Trophoblast cell (in vitro differentiated cells and primary cell): Measurements from ENCODE around the gene UPK2.

Experiments
- DNase-seq, 2 donors: peaks; one replicate each; pipeline ENCODE4 v3.0.0-alpha.2; 2016
- H2AFZ ChIP-seq: 2 replicates; pipeline ENCODE4 v1.6.1; 2013; ENCODE audit warnings: low read length, moderate library complexity, mild to moderate bottlenecking; ENCODE audit not compliant: insufficient read depth, poor library complexity
- H2AK5ac ChIP-seq: 2 replicates; pipeline ENCODE4 v1.6.1; 2013; ENCODE audit warnings: mild to moderate bottlenecking, low read length
- H2BK120ac ChIP-seq: 2 replicates; pipeline ENCODE4 v1.6.1; 2013; ENCODE audit warnings: low read length, mild to moderate bottlenecking, moderate library complexity; ENCODE audit not compliant: insufficient read depth, poor library complexity
- H2BK12ac ChIP-seq: 2 replicates; pipeline ENCODE4 v1.6.1; 2013; ENCODE audit warnings: mild to moderate bottlenecking, low read length, moderate library complexity
- H2BK5ac ChIP-seq: 2 replicates; pipeline ENCODE4 v1.6.1; 2013; ENCODE audit warnings: low read length, low read depth, moderate library complexity, mild to moderate bottlenecking; ENCODE audit not compliant: poor library complexity
- H3K14ac ChIP-seq: 2 replicates; pipeline ENCODE4 v1.6.1; 2013; ENCODE audit warnings: mild to moderate bottlenecking, low read length
- H3K18ac ChIP-seq: 2 replicates; pipeline ENCODE4 v1.6.1; 2013; ENCODE audit warnings: mild to moderate bottlenecking, low read length
- H3K23ac ChIP-seq: 2 replicates; pipeline ENCODE4 v1.6.1; 2013; ENCODE audit warnings: low read length
- H3K27ac ChIP-seq: 2 replicates; pipeline ENCODE4 v1.5.1; 2013; ENCODE audit warnings: low read depth, mild to moderate bottlenecking, inconsistent platforms, low read length, moderate library complexity
- H3K27me3 ChIP-seq: 2 replicates; pipeline ENCODE4 v1.6.1; 2013; ENCODE audit warnings: inconsistent platforms, mild to moderate bottlenecking, low read length, moderate library complexity; ENCODE audit not compliant: insufficient read depth
- H3K36me3 ChIP-seq, 2 experiments: 1 replicate in 1 of 2; 2 replicates in 1 of 2; pipeline ENCODE4 v1.6.1; 2013; ENCODE audit warnings: low read length in 2 of 2, mild to moderate bottlenecking in 2 of 2, moderate library complexity in 1 of 2; ENCODE audit not compliant: insufficient read depth in 2 of 2, control insufficient read depth in 1 of 2
- H3K4ac ChIP-seq: 2 replicates; pipeline ENCODE4 v1.6.1; 2013; ENCODE audit warnings: low read depth, mild to moderate bottlenecking, low read length, moderate library complexity
- H3K4me1 ChIP-seq, 2 experiments: 1 replicate in 1 of 2; 2 replicates in 1 of 2; pipeline ENCODE4 v1.6.1; 2013; ENCODE audit warnings: low read length in 2 of 2, mild to moderate bottlenecking in 2 of 2, moderate library complexity in 1 of 2; ENCODE audit not compliant: insufficient read depth in 2 of 2, control insufficient read depth in 1 of 2
- H3K4me2 ChIP-seq: 2 replicates; pipeline ENCODE4 v1.6.1; 2013; ENCODE audit warnings: inconsistent platforms, mild to moderate bottlenecking, low read length, moderate library complexity
- H3K4me3 ChIP-seq: 2 replicates; pipeline ENCODE4 v1.5.1; 2013; ENCODE audit warnings: mild to moderate bottlenecking, low read depth, low read length, inconsistent platforms
- H3K79me1 ChIP-seq: one replicate; pipeline ENCODE4 v1.6.1; 2013; ENCODE audit warnings: low read length
- H3K79me2 ChIP-seq: 2 replicates; pipeline ENCODE4 v1.6.1; 2013; ENCODE audit warnings: low read length, mild to moderate bottlenecking; ENCODE audit not compliant: control insufficient read depth, insufficient read depth, poor library complexity
- H3K9ac ChIP-seq: 2 replicates; pipeline ENCODE4 v1.6.1; 2013; ENCODE audit warnings: mild to moderate bottlenecking, low read length
- H3K9me3 ChIP-seq: 2 replicates; pipeline ENCODE4 v1.6.1; 2013; ENCODE audit warnings: low read depth, mild to moderate bottlenecking, control low read depth, inconsistent platforms, low read length; ENCODE audit not compliant: insufficient read depth
- H4K12ac ChIP-seq: 2 replicates; pipeline ENCODE4 v1.6.1; 2013; ENCODE audit warnings: low read depth, mild to moderate bottlenecking, low read length, moderate library complexity
- H4K8ac ChIP-seq: 2 replicates; pipeline ENCODE4 v1.6.1; 2013; ENCODE audit warnings: low read depth, mild to moderate bottlenecking, low read length, moderate library complexity
- H4K91ac ChIP-seq: one replicate; pipeline ENCODE4 v1.6.1; 2013; ENCODE audit warnings: low read depth, mild to moderate bottlenecking, low read length, moderate library complexity
- WGBS: extraction: QIAGEN DNeasy Blood & Tissue Kit; methylation state at CpG from one replicate; pipeline ENCODE4 v1.1.7; 2013; ENCODE audit warnings: missing lambda C conversion rate; ENCODE audit not compliant: insufficient read length, insufficient coverage; ENCODE audit errors: extremely low coverage; 5-methylcytosine and 5-hydroxymethylcytosine counted together

Gene UPK2

DNA sequence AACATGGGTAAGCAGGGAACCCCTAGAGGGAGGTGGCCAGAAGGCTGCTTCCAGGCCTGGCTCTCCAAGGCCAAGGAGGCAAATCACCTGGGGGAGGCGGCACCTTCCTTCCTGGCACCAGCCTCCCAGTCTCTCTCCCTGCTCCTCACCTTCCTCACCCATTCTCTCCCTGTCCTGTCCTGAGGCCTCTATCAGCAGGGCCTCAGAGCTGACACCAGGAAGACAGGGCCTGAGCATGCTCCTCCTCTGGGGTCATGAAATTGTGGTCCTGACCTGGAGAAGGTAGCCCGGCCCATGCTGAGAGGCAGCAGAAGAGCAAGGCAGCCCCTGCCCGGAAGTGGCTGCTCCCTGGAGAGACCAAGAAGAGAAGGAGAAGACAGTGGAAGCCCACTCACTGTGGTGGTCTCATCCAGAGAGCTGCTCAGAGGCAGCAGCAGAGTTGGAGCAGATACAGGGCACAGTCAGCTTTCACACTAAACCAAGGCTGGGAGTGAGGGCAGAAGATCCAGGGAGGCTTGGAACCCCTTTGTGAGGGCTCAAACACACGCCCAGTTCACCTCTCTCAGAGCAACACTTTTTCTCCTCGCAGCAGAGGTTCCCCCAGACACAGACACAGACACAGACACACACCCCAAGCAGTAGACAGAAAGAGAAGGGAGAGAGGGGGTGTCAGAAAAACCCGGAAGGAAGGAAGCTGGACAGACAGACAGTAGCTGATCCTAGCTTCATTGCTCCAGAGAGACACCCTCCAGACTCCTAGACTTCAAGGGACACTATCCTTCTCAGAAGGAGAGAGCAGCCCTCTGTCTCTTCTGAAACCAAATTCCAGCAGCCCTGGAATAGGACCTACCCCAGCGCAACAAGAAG is 32.1 kb upstream of the UPK2 start:
- whole genome bisulfite sequencing: no CpG with 5 or more reads among the region's 7 CpGs
- peaks cover 67% of the 10 kb centered on the region for H3K79me1 ChIP-seq

GRCh38 chr11:118924591-118925585 is 31.2 kb upstream of the UPK2 start:
- H2BK5ac ChIP-seq: peak overlapping the region; percentile 52

More for the DNA sequence above, 32.1 kb upstream of the UPK2 start:
- peak overlapping the region; percentile 12 for H2AFZ ChIP-seq
- H4K91ac ChIP-seq: peak overlapping the region; percentile 72
- H4K8ac ChIP-seq: peak overlapping the region; percentile 18
- peak overlapping the region; percentile 19 for H4K12ac ChIP-seq
- H3K4ac ChIP-seq: peak overlapping the region; percentile 99
- H2BK120ac ChIP-seq: peak overlapping the region; percentile 23
- peaks cover 42 to 52% of the 10 kb centered on the region in 2 experiments for H3K4me1 ChIP-seq
- H3K4me2 ChIP-seq: peak overlapping the region; percentile 90
- peak overlapping the region; percentile 2 for H2AK5ac ChIP-seq
- DNase-seq: peak in 1 of 2 donors; percentile 48
- peaks cover 2 to 5% of the 10 kb centered on the region in 2 experiments for H3K36me3 ChIP-seq
- H3K27ac ChIP-seq: peak overlapping the region; percentile 99
- no peak overlapping the region for H3K23ac ChIP-seq
- H3K14ac ChIP-seq: peak overlapping the region; percentile 83
- H2BK5ac ChIP-seq: peak overlapping the region; percentile 52
- no peaks in the 10 kb centered on the region for H3K9me3 ChIP-seq
- no peaks in the 10 kb centered on the region for H3K27me3 ChIP-seq
- H2BK12ac ChIP-seq: peak overlapping the region; percentile 20
- H3K9ac ChIP-seq: peak overlapping the region; percentile 97
- H3K79me2 ChIP-seq: peaks cover 56% of the 10 kb centered on the region
- H3K18ac ChIP-seq: peak overlapping the region; percentile 81
- peak overlapping the region; percentile 99 for H3K4me3 ChIP-seq

GRCh38 chr11:118927554-118928100 is 28.5 kb upstream of the UPK2 start:
- H2AK5ac ChIP-seq: no peak overlapping the region
- H3K79me1 ChIP-seq: peaks cover 44% of the 10 kb centered on the region
- peak overlapping the region; percentile 17 for H2BK12ac ChIP-seq
- H3K36me3 ChIP-seq: peaks cover 0 to 2% of the 10 kb centered on the region in 2 experiments
- peak overlapping the region; percentile 20 for H3K27ac ChIP-seq
- H3K79me2 ChIP-seq: peaks cover 33% of the 10 kb centered on the region
- H3K4me1 ChIP-seq: peaks cover 10 to 22% of the 10 kb centered on the region in 2 experiments
- H4K12ac ChIP-seq: no peak overlapping the region
- H4K91ac ChIP-seq: peak overlapping the region; percentile 11
- H3K9me3 ChIP-seq: peaks cover 2% of the 10 kb centered on the region
- no peak overlapping the region for H4K8ac ChIP-seq
- H2BK120ac ChIP-seq: no peak overlapping the region
- peak overlapping the region; percentile 98 for H3K4me2 ChIP-seq
- WGBS: no CpG with 5 or more reads among the region's 7 CpGs
- no peak overlapping the region for H3K4ac ChIP-seq
- H3K14ac ChIP-seq: no peak overlapping the region
- H3K18ac ChIP-seq: no peak overlapping the region
- no peak overlapping the region for H2BK5ac ChIP-seq
- DNase-seq: no peak
- no peak overlapping the region for H3K9ac ChIP-seq
- no peak overlapping the region for H3K23ac ChIP-seq
- H2AFZ ChIP-seq: no peak overlapping the region
- H3K4me3 ChIP-seq: no peak overlapping the region
- H3K27me3 ChIP-seq: no peaks in the 10 kb centered on the region

More at GRCh38 chr11:118924591-118925585, 31.2 kb upstream of the UPK2 start:
- H3K79me2 ChIP-seq: peaks cover 51% of the 10 kb centered on the region
- peak overlapping the region; percentile 64 for H2BK120ac ChIP-seq
- H3K79me1 ChIP-seq: peaks cover 65% of the 10 kb centered on the region
- no CpG with 5 or more reads among the region's 45 CpGs for WGBS
- H3K4ac ChIP-seq: peak overlapping the region; percentile 99
- H3K23ac ChIP-seq: no peak overlapping the region
- H3K18ac ChIP-seq: peak overlapping the region; percentile 81
- peak overlapping the region; percentile 97 for H3K9ac ChIP-seq
- H3K4me1 ChIP-seq: peaks cover 32 to 43% of the 10 kb centered on the region in 2 experiments
- peak overlapping the region; percentile 99 for H3K4me3 ChIP-seq
- peak overlapping the region; percentile 46 for H4K12ac ChIP-seq
- H4K8ac ChIP-seq: peak overlapping the region; percentile 18
- H2AFZ ChIP-seq: no peak overlapping the region
- H2BK12ac ChIP-seq: peak overlapping the region; percentile 20
- H3K27me3 ChIP-seq: no peaks in the 10 kb centered on the region
- peaks cover 2 to 5% of the 10 kb centered on the region in 2 experiments for H3K36me3 ChIP-seq
- H3K27ac ChIP-seq: peak overlapping the region; percentile 99
- H3K4me2 ChIP-seq: peak overlapping the region; percentile 90
- peak overlapping the region; percentile 67 for H2AK5ac ChIP-seq
- peak overlapping the region; percentile 83 for H3K14ac ChIP-seq
- DNase-seq: peak in 1 of 2 donors; percentile 43
- no peaks in the 10 kb centered on the region for H3K9me3 ChIP-seq
- peak overlapping the region; percentile 72 for H4K91ac ChIP-seq
